WERI-Rb-1 (cell line): Measurements from ENCODE around the gene SV2C.

Experiments used
- DNase-seq: peaks from one replicate; pipeline ENCODE4 v3.0.0-alpha.2; 2020
- H3K27ac ChIP-seq: fragments of 250-450 bp; sonication (Bioruptor Pico); 2 replicates; pipeline ENCODE4 v1.5.1; 2020; ENCODE audit warnings: mild to moderate bottlenecking, moderate library complexity
- H3K27me3 ChIP-seq: fragments of 250-450 bp; sonication (Bioruptor Pico); 2 replicates; pipeline ENCODE4 v1.5.1; 2021; ENCODE audit warnings: mild to moderate bottlenecking, low read depth, moderate library complexity; ENCODE audit not compliant: insufficient read depth, severe bottlenecking
- H3K36me3 ChIP-seq: fragments of 250-450 bp; sonication (Bioruptor Pico); 2 replicates; pipeline ENCODE4 v1.5.1; 2020; ENCODE audit warnings: mild to moderate bottlenecking, moderate library complexity
- H3K4me3 ChIP-seq: 2 replicates; pipeline ENCODE4 v1.5.1; 2011; ENCODE audit warnings: low read depth, mild to moderate bottlenecking, control low read depth, low read length
- H3K9me3 ChIP-seq: fragments of 250-450 bp; sonication (Bioruptor Pico); 2 replicates; pipeline ENCODE4 v1.5.1; 2021; ENCODE audit warnings: mild to moderate bottlenecking, moderate library complexity; ENCODE audit not compliant: severe bottlenecking
- CTCF ChIP-seq: IDR thresholded peaks from 2 replicates; pipeline ENCODE4 v1.5.1; 2011; ENCODE audit warnings: low read depth, mild to moderate bottlenecking, control low read depth, inconsistent platforms, low read length

Gene SV2C

GRCh38 chr5:76163111-76163628, 80.0 kb downstream of the SV2C start:
- Histone ChIP-seq H3K27me3 (no peaks in the 10 kb centered on the region), H3K36me3 (no peaks in the 10 kb centered on the region), H3K27ac (no peak overlapping the region), H3K4me3 (no peak overlapping the region), H3K9me3 (no peaks in the 10 kb centered on the region)
- TF ChIP-seq CTCF, result no peak
- no peak for DNase-seq

GRCh38 chr5:76165029-76165428, 81.8 kb downstream of the SV2C start:
- H3K4me3 ChIP-seq, result no peak overlapping the region
- no peaks in the 10 kb centered on the region for H3K9me3 ChIP-seq
- no peak for TF ChIP-seq CTCF
- H3K36me3 ChIP-seq, result no peaks in the 10 kb centered on the region
- H3K27me3 ChIP-seq, result no peaks in the 10 kb centered on the region
- no peak for DNase-seq
- no peak overlapping the region for H3K27ac ChIP-seq

- no peaks in the 10 kb centered on the region for H3K9me3 ChIP-seq
- H3K27me3 ChIP-seq, result no peaks in the 10 kb centered on the region
- no peaks in the 10 kb centered on the region for H3K36me3 ChIP-seq
- no peak overlapping the region for H3K4me3 ChIP-seq
- no peak for DNase-seq
- H3K27ac ChIP-seq, result no peak overlapping the region
- TF ChIP-seq CTCF, result no peak
Observed at GRCh38 chr5:76165711-76166374, 82.7 kb downstream of the SV2C start.

- TF ChIP-seq CTCF, result no peak
- Histone ChIP-seq H3K27me3 (no peaks in the 10 kb centered on the region), H3K4me3 (no peak overlapping the region), H3K27ac (no peak overlapping the region), H3K36me3 (no peaks in the 10 kb centered on the region), H3K9me3 (no peaks in the 10 kb centered on the region)
- no peak for DNase-seq
Observed at GRCh38 chr5:76166886-76167576, 83.8 kb downstream of the SV2C start.

GRCh38 chr5:76169146-76169905, 86.1 kb downstream of the SV2C start:
- Histone ChIP-seq H3K36me3 (no peaks in the 10 kb centered on the region), H3K9me3 (no peaks in the 10 kb centered on the region), H3K4me3 (no peak overlapping the region), H3K27ac (peak overlapping the region; percentile 38), H3K27me3 (no peaks in the 10 kb centered on the region)
- no peak for TF ChIP-seq CTCF
- DNase-seq, result peak; percentile 83
